ENCODE measurements around the gene ANKRD10.

ANKRD10 gene

GRCh38 chr13:110832205-110832479 lies 82.7 kb downstream of the ANKRD10 start:
- no peaks in the 10 kb centered on the region for H3K27me3 ChIP-seq (ENCODE audit: insufficient read depth, insufficient read length)
- H3K4me3 ChIP-seq (ENCODE audit: insufficient read length, low read depth) = no peak overlapping the region
- no peak for DNase-seq (ENCODE audit: low read depth, low spot score)
- H3K36me3 ChIP-seq (ENCODE audit: insufficient read depth, insufficient read length, low read length) = no peaks in the 10 kb centered on the region
- H3K4me1 ChIP-seq (ENCODE audit: insufficient read depth, insufficient read length) = no peaks in the 10 kb centered on the region
- TF ChIP-seq YY1 (IDR thresholded peaks at IDR 0.05; ENCODE audit: insufficient read depth, insufficient read length) (no peak), ZNF274 (IDR thresholded peaks at IDR 0.05; ENCODE audit: low read depth, low read length) (no peak), SUZ12 (IDR thresholded peaks at IDR 0.05; ENCODE audit: extremely low read depth, insufficient read depth, insufficient read length) (no peak)
- H3K9me3 ChIP-seq (ENCODE audit: insufficient read depth, low read length) = no peaks in the 10 kb centered on the region
- no peak overlapping the region for H3K9ac ChIP-seq (ENCODE audit: insufficient read length, low read depth)

GRCh38 chr13:110831437-110832204 lies 83.2 kb downstream of the ANKRD10 start:
- Histone ChIP-seq H3K27me3 (ENCODE audit: insufficient read depth, insufficient read length) (no peaks in the 10 kb centered on the region), H3K9me3 (ENCODE audit: insufficient read depth, low read length) (no peaks in the 10 kb centered on the region), H3K4me3 (ENCODE audit: insufficient read length, low read depth) (no peak overlapping the region), H3K9ac (ENCODE audit: insufficient read length, low read depth) (no peak overlapping the region), H3K36me3 (ENCODE audit: insufficient read depth, insufficient read length, low read length) (no peaks in the 10 kb centered on the region), H3K4me1 (ENCODE audit: insufficient read depth, insufficient read length) (no peaks in the 10 kb centered on the region)
- no peak for DNase-seq (ENCODE audit: low read depth, low spot score)
- TF ChIP-seq YY1 (IDR thresholded peaks at IDR 0.05; ENCODE audit: insufficient read depth, insufficient read length) (no peak), ZNF274 (IDR thresholded peaks at IDR 0.05; ENCODE audit: low read depth, low read length) (no peak), SUZ12 (IDR thresholded peaks at IDR 0.05; ENCODE audit: extremely low read depth, insufficient read depth, insufficient read length) (no peak)

- no peak overlapping the region for H3K4me3 ChIP-seq (ENCODE audit: insufficient read length, low read depth)
- TF ChIP-seq SUZ12 (IDR thresholded peaks at IDR 0.05; ENCODE audit: extremely low read depth, insufficient read depth, insufficient read length) = no peak
- no peaks in the 10 kb centered on the region for H3K27me3 ChIP-seq (ENCODE audit: insufficient read depth, insufficient read length)
- H3K4me1 ChIP-seq (ENCODE audit: insufficient read depth, insufficient read length) = no peaks in the 10 kb centered on the region
- no peaks in the 10 kb centered on the region for H3K36me3 ChIP-seq (ENCODE audit: insufficient read depth, insufficient read length, low read length)
- H3K9ac ChIP-seq (ENCODE audit: insufficient read length, low read depth) = no peak overlapping the region
- no peak for DNase-seq (ENCODE audit: low read depth, low spot score)
- no peaks in the 10 kb centered on the region for H3K9me3 ChIP-seq (ENCODE audit: insufficient read depth, low read length)
Observed at GRCh38 chr13:110830800-110831371, 84.0 kb downstream of the ANKRD10 start.

- no peak for DNase-seq (ENCODE audit: low read depth, low spot score)
- no peak overlapping the region for H3K4me3 ChIP-seq (ENCODE audit: insufficient read length, low read depth)
- H3K27me3 ChIP-seq (ENCODE audit: insufficient read depth, insufficient read length) = no peaks in the 10 kb centered on the region
- TF ChIP-seq ZNF274 (IDR thresholded peaks at IDR 0.05; ENCODE audit: low read depth, low read length) (no peak), SUZ12 (IDR thresholded peaks at IDR 0.05; ENCODE audit: extremely low read depth, insufficient read depth, insufficient read length) (no peak), YY1 (IDR thresholded peaks at IDR 0.05; ENCODE audit: insufficient read depth, insufficient read length) (no peak)
- H3K36me3 ChIP-seq (ENCODE audit: insufficient read depth, insufficient read length, low read length) = no peaks in the 10 kb centered on the region
- no peaks in the 10 kb centered on the region for H3K4me1 ChIP-seq (ENCODE audit: insufficient read depth, insufficient read length)
- H3K9me3 ChIP-seq (ENCODE audit: insufficient read depth, low read length) = no peaks in the 10 kb centered on the region
- no peak overlapping the region for H3K9ac ChIP-seq (ENCODE audit: insufficient read length, low read depth)
Observed at GRCh38 chr13:110830331-110830730, 84.5 kb downstream of the ANKRD10 start.

- Histone ChIP-seq H3K4me1 (ENCODE audit: insufficient read depth, insufficient read length) (no peaks in the 10 kb centered on the region), H3K4me3 (ENCODE audit: insufficient read length, low read depth) (no peak overlapping the region), H3K9ac (ENCODE audit: insufficient read length, low read depth) (no peak overlapping the region), H3K27me3 (ENCODE audit: insufficient read depth, insufficient read length) (no peaks in the 10 kb centered on the region), H3K9me3 (ENCODE audit: insufficient read depth, low read length) (no peaks in the 10 kb centered on the region), H3K36me3 (ENCODE audit: insufficient read depth, insufficient read length, low read length) (no peaks in the 10 kb centered on the region)
- DNase-seq (ENCODE audit: low read depth, low spot score) = no peak
- TF ChIP-seq YY1 (IDR thresholded peaks at IDR 0.05; ENCODE audit: insufficient read depth, insufficient read length) = no peak
Observed at GRCh38 chr13:110829486-110829885, 85.4 kb downstream of the ANKRD10 start.

GRCh38 chr13:110828705-110829104 lies 86.2 kb downstream of the ANKRD10 start:
- DNase-seq (ENCODE audit: low read depth, low spot score) = no peak
- no peaks in the 10 kb centered on the region for H3K4me1 ChIP-seq (ENCODE audit: insufficient read depth, insufficient read length)

More at GRCh38 chr13:110828705-110829104, 86.2 kb downstream of the ANKRD10 start:
- TF ChIP-seq SUZ12 (IDR thresholded peaks at IDR 0.05; ENCODE audit: extremely low read depth, insufficient read depth, insufficient read length) (no peak), YY1 (IDR thresholded peaks at IDR 0.05; ENCODE audit: insufficient read depth, insufficient read length) (no peak), ZNF274 (IDR thresholded peaks at IDR 0.05; ENCODE audit: low read depth, low read length) (no peak)
- Histone ChIP-seq H3K9ac (ENCODE audit: insufficient read length, low read depth) (no peak overlapping the region), H3K4me3 (ENCODE audit: insufficient read length, low read depth) (no peak overlapping the region), H3K9me3 (ENCODE audit: insufficient read depth, low read length) (no peaks in the 10 kb centered on the region), H3K36me3 (ENCODE audit: insufficient read depth, insufficient read length, low read length) (no peaks in the 10 kb centered on the region), H3K27me3 (ENCODE audit: insufficient read depth, insufficient read length) (no peaks in the 10 kb centered on the region)

Data from NT2/D1 (cell line).